Stimulated activated CD8-positive, alpha-beta memory T cell treated with anti-CD3 and anti-CD28 coated beads, Interleukin-4, amount 100 ng/mL, for 24 hours (primary cell): Measurements from ENCODE around the gene AMMECR1L.
"Not testable (repeated sequence)": the region's sequence is repeated elsewhere in the genome, so short reads cannot be mapped to it uniquely, and the experiment has no call there.

Experiments
- DNase-seq: peaks from one replicate; pipeline ENCODE4 v3.0.0-alpha.2; 2020; ENCODE audit warnings: low read depth

AMMECR1L gene

DNA sequence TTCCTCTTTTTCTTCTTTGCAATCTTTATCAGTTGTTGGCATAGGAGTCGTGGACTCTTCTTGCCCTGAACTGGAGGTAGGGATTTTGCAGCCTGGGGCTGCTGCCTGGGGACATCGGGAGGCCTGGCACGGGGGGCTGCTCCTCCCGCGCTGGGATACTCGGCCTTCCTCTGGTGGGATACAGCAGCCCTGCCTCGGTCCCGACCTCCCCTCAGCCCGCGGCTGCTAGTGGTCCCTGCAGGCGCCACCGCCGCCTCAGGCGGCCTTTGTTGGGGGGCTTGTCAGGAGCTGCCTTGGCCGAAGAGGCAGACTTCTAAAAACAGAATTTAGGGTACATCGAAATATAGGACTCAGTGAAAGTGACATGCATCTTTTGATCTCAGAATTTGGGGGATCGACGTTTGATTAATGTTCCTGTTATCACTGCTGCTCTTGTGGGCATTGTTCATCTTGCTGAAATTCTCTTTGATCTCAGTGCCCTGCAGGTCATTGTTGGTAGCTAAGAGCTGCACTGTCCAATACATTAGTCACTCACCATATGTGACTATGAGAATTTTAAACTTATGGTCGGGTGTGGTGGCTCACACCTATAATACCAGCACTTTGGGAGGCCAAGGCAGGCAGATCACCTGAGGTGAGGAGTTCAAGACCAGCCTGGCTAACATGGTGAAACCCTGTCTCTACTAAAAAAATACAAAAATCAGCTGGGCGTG, 44.1 kb downstream of the AMMECR1L start:
- DNase-seq = no peak

DNA sequence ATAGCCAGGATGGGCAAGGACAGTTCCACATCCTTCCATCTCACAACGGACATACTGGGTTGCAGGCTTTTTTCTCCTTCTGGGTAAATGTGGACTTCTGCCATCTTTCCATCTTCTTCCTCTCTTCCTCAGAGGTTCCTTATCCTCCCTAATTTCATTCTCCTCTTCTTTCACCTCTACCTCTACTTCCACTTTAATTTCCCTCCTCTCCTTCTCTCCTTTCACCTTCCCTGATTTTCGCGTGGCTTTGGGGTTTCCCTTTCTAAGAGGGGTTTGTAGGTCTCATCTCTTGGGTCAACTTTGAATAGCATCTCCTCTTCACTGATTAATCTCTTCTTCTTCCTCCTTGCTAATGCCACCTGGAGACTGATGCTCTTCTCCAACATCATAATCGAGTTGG, 44.9 kb downstream of the AMMECR1L start:
- no peak for DNase-seq

DNA sequence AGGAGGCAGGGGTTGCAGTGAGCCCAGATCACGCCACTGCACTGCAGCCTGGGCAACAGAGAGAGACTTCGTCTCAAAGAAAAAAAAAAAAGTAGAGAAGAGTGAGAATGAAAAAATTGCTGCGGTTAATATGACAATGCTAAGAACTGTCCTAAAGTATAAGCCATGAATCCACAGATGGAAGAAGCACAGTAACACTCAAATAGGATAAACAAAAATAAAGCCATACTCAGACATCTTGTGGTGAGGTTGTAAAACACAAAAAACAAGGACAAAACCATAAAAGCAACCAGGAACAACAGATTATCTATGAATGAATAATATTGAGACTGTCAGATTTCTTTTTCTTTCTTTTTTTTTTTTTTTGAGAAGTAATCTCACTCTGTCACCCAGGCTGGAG, 50.8 kb downstream of the AMMECR1L start:
- no peak for DNase-seq

DNA sequence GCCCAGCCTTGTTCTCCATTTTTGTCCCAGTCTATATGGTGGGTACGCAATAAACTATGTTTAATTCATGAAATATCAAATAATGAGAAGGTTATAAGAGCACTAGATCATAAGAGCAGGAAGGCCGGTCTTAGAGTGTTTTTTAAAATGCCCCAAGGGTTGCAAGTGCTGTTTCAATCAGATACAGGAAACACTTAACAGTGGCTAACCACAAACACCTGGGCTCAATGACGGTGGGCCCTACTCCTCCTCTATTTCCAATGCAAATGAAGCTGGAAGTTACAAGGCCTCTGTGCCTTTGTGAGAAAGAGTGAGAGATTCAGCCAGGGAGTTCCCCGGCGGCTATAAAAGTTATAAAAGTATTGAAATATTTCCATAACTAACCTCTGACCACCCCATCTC, 55.9 kb downstream of the AMMECR1L start:
- DNase-seq = peak; percentile 37

DNA sequence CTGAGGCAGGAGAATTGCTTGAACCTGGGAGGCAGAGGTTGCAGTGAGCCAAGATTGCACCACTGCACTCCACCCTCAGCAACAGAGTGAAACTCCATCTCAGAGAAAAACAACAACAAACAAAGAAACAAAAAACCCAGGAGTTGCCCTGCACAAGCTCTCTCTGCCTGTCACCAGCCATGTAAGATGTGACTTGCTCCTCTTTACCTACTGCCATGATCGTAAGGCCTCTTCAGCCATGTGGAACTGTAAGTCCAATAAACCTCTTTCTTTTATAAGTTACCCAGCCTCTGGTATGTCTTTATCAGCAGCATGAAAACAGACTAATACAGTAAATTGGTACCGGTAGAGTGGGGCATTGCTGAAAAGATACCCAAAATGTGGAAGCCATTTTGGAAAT, 59.0 kb downstream of the AMMECR1L start:
- DNase-seq = not testable (repeated sequence)

DNA sequence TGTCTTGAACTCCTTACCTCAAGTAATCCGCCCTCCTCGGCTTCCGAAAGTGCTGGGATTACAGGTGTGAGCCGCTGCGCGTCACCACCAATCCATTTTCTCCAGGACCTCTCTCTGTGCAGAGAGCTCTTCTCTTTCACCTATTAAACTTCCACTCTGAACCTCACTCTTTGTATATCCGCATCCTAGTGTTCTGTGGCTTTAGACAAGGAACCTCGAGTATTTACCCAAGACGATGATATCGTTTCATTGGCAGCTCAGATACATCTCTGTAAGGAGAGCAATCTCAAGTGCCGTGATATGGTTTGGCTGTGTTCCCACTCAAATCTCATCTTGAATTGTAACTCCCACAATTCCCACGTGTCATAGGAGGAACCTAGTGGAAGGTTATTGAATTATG, 59.7 kb downstream of the AMMECR1L start:
- DNase-seq = no peak

DNA sequence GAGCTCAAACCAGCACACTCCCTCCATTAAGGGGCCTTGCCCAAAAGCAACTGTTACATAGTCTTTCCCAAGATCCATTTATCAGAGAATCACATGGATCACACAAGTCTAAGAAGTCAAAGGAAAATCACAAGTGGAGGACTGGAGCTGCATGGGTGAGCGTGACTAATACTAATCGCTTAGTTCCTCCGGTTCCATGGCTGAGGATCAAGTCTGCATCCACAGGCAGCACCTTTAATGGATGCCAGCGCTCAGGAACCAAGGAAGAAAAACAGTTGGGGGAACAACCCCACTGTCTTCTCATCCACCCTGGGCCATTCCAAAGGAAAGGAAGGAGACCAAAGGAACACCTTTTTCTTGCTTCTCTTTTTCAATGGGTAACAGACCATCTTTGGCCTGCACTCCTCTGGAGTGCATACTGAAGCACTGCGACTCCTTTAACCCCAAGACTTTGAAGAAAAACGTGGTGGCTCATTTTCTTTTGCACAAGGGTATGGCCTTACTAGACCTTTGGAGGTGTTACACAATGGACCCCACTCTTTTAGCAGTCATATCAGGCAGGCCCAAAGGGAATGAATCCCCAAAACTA, 65.6 kb downstream of the AMMECR1L start:
- DNase-seq = no peak

DNA sequence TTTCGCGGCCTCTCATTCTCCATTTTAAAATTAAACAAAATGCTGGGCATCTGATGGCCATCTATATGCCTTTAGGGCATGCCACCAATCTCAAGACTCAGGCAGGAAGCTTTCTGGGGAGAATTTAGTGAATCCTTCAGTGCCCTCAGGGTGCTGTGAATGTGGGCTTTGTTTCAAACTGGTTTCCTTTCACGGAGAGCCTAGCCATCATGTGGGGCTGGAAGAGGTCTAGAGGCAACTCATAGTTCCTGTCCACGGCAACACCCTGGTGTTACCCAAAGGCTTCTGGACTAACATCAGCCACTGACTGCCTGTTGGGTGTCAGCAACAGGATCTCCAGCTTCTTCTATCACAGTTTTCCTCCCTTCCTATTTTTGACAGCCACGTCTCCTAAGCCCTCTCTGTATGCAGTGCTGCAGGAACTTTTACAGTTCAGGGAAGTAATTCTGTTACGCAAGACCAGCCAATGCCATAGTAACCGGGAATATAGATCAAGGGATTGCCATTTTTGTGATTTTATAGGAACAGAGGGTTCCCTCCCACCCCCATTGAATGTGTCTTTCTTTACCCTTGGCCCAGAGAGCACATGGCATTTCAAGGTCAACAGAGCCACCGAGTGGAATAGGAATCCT, 66.8 kb downstream of the AMMECR1L start:
- no peak for DNase-seq

DNA sequence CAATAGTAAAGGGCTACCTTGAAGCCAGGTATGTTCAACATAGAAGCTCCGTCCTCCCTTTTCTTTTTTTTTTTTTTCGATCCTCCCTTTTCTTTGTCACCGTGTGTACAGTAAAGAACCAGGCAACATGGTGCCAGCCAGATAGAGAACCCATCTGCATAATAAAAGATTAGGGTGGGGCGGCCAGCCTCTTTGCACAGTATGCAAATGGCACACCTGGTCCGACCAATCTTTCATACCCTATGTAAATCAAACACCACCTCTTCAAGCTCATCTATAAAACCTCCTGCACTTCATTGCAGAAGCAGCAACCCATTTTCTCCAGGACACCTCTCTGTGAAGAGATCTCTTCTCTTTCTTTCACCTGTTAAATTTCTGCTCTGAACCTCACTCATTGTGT, 67.5 kb downstream of the AMMECR1L start:
- no peak for DNase-seq

DNA sequence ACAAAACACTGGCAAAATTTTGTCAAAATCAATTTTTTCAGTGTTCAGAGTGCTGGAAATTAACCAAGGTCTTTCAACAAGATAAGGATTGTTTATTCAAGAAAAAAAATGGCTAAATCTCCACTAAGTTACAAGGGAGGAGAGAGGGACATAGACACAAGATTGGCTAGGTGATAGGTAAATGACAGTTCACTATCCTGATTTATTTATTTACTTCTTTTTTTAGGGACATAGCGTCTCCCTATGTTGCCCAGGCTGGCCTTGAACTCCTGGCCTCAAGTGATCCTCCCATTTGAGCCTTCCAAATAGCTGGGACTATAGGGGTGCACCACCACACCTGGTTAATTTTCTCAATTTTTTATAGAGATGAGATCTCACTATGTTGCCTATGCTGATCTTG, 71.1 kb downstream of the AMMECR1L start:
- DNase-seq = no peak

DNA sequence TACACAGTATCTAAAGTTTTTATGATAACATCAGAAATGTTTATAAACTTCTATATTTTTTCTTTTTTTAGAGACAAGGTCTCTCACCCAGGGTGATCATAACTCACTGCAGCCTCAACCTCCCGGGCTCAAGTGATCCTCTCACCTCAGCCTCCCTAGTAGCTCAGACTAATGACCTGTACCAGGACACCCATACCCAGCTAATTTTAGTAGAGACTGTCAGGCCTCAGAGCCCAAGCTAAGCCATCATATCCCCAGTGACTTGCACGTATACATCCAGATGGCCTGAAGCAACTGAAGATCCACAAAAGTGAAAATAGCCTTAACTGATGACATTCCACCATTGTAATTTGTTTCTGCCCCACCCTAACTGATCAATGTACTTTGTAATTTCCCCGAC, 73.3 kb downstream of the AMMECR1L start:
- not testable (repeated sequence) for DNase-seq
